GM19099 (cell line): ENCODE data around the gene SFMBT2.

Experiments
- POLR2A ChIP-seq: IDR thresholded peaks from 3 replicates; pipeline ENCODE4 v1.6.1; 2011; ENCODE audit warnings: low read depth; ENCODE audit not compliant: insufficient read length; ENCODE audit errors: extremely low read depth

The SFMBT2 gene

DNA sequence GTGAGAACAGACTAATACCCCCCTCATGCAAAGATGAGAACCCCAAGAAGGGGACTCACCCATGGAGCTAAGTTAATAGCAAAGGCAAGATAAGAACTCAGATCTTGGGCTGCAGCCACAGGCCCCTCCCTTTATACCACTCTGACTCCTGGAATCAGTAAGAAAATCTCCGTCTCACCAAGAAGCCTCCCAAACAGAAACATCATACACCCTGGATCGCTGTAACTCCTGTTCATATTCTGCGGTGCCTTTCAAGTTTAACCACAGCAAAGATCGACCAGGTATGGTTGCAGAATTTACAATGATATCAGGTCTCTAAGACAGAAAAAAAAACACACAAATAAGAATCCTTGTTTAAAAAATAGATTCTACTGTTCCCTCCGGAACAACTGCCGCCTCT, 47.1 kb downstream of the SFMBT2 start:
- no peak for TF ChIP-seq POLR2A

DNA sequence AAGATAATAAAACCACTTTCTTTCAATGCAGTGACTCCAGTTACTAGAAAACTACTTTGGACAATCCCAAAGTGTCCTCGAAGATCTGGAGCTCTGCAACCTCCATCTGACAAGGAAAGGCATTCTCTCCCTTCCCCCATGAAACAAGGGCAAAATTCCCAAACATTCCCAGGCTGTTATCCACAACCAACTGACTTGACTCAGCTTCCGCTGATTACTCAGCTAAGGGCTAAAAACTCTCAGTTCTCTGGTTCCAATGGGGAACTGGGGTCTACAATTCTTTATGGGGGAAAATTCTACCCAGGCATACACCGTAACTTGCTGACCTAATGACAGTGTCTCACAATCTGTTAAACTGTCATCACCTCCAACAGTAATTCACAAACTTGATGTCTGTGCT, 48.4 kb downstream of the SFMBT2 start:
- TF ChIP-seq POLR2A: no peak

DNA sequence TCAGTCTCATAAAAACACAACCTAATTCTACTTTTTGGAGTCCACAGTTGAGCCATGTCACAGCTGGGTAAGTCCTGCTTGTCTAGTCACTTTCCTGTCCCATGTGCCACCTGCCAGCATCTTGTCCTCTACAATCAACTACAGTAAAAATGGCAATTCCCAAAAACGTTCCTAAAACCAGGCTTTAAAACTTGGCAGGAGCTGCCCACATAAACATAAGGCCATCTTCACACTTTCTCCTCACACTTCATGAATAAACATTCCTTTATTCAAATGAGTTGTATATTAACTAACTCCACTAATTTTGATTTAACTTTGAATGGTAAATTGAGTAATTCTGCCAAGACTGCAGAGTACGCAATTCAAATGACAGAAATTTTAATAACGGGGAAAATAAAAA, 49.5 kb downstream of the SFMBT2 start:
- TF ChIP-seq POLR2A: no peak

DNA sequence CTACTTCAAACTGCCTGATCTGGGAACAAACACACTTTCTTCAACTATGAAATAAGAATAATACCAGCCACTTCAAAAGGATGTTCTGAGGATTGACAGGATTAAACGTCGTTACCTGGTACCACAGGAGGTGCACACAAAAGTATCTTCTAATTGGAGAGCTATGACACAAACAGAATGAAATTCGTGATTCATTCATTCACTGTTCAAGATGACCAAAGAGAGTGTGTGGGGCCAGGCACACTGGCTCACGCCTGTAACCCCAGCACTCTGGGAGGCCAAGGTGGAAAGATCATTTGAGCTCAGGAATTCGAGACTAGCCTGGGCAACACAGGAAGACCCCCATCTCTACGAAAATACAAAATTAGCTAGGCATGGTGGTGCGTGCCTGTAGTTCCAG, 50.9 kb downstream of the SFMBT2 start:
- no peak for TF ChIP-seq POLR2A

DNA sequence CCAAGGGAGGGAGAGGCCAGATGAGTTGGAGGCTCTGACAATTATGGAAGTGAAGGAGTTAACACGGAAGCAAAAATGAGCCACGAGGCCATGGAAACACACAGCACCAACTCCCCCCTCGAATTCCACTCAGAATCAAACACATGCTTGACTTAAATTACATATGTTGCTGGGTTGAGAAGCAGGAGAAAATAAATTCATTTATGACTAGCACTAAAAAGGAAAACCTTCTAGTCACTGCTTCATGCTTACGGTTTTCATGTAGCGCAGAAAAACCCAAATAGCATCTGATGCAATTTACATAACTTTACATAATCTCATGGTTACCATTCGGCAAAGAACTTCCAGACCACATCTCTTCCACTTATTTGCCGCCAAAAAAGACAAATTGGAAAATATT, 51.5 kb downstream of the SFMBT2 start:
- TF ChIP-seq POLR2A: no peak

DNA sequence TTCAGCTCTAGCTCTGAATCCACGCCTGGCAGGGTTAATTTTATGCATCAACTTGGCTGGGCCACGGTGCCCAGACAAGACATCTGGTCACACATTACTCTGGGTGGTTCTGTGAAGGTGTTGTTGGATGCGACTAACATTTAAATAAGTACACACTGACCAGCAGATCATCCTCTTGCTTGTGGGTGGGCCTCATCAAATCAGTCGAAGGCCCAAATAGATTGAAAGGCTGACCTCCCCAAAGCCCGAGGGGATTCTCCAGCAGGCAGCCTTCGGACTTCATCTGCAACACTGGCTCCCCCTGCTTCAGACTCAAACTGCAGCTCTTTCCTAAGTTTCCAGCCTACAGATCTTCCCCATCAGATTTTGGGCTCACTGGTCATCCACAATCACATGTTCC, 53.6 kb downstream of the SFMBT2 start:
- no peak for TF ChIP-seq POLR2A

DNA sequence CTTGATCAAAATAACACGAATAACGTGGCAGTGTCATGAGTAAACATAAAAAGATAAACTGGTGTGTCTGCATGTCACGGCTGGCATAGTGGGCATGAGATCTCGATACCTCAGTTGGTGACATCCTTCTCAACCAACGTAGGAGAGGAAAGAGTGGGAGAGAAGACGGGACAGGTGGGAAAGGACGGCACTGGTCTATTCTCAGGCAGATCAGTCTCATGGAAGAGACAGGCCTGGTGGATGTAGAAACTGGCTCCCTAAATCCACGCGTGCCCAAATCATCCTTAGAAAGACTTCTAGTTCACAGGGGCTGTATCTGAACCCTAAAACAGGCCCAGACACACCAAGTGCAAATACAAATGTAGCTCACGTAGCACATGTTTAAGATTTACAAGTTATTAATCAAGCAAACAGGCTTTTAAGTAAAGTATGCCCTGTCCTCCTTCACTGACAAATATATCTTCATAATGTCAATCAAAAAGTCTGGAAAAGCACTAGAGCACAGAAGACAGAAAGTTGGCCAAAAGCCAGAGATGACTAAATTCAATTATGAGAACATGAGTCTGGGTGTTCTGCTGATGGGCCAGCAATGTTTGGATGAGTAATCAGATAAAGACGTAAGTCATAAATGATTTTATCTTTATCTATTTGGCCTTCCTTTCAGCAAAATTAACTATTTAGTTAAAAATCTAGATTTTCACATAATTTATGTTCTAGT, 56.3 kb downstream of the SFMBT2 start:
- no peak for TF ChIP-seq POLR2A

DNA sequence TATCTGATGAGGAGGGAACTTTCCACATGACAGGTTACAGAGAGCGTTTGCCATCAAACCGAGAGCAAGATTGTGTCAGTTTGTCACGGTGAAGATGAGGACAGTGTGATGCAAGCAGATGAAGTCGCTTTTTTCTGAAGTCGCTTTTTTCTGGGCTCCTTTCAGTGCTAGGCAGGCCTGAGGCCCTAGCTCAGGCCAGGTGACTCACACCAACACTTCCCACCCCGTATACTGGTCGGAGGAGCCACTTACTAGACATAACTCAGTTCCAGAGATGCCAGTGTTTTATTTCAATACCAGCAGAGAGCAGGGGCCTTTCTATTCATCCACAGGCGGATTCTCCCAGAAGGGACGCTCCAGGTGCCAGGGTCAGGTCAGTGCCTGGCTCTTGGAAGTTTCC, 58.9 kb downstream of the SFMBT2 start:
- no peak for TF ChIP-seq POLR2A

DNA sequence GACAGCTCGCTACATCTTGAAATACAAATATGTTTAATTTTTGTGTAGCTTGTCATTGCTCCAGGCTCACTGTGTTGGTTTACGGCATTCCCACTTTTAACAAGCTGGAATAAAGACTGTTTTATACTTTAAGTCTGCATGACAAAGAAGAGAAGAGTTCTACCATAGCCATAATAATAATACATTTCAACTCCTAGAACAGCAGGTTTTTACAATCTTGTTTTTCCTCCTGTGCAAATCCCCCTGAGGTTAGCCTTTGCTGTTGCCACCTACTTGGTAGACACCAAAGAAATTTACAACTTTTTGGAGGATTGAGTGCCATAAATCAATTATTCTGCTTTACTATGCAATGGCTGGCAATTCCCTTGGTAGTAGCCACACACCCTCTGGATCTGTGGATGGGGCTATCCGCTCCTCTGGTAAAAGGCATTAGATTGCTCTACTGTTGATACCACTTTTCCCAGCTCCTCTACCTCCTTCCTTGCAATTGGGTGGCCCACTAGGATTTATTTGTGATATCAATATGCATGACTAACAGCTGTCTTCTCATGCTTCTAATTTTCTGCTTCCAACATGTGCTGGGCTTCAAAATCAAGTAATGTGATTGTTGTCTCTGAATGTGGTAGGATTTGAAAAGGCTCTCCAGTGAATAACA, 60.2 kb downstream of the SFMBT2 start:
- TF ChIP-seq POLR2A: no peak

DNA sequence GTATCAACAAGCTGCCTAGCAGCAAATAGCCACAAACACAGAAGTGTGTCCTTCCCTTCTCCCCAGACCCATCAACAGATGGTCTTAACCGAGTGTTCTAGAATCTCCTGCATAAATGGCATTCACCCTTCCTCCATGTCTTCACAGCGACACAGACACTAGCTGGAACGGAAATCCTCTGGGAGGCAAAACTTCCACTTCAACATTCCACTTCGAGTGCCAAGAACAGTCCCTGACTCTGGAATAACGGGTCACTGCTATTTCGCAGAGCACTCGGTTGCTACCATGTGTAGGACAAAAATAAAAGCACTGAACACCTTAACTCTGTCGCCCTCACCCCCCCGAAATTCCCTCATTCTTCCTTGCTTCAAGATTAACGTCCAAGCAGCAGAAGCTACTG, 65.1 kb downstream of the SFMBT2 start:
- no peak for TF ChIP-seq POLR2A

DNA sequence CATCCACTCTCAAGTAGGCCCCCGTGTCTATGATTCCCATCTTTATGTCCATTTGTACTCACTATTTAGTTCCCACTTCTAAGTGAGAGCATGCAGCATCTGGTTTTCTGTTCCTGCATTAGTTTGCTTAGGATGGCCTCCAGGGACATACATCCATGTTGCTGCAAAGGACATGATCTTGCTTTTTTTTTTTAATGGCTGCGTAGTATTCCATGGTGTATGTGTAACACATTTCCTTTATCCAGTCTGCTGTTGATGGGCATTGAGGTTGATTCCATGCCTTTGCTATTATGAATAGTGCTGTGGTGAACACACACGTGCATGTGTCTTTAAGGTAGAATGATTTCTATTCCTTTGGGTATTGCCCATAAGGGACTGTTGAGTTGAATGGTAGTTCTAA, 67.8 kb downstream of the SFMBT2 start:
- TF ChIP-seq POLR2A: no peak

DNA sequence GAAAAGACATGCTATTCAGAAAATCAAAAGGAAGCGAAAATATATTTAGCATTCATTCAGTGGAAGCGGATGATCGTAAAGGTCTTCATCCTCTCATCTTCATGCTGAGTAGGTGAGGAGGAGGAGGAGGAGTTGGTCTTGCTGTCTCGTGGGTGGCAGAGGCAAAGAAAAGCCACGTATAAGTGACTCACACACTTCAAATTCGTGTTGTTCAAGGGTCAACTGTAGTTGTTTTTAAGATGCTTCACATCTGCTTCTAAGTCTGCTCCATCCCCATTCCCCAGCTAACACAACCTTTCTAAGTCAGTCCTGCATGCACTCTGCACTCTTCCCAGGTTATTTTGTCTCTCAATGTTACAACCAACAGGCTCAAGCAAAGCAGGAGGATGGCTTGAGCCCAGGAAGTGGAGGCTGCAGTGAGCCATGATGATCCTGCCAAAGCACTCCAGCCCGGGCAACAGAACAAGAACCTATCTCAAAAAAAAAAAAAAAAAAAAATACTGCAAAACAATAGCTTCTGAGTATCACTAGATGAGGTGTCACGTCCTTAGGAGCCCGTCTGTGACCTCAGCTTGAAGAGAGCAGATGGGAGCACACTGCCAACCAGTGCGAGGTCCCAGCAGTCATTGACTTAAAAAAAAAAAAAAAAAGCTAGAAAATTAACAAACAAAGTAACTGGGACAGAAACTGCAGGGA, 70.5 kb downstream of the SFMBT2 start:
- no peak for TF ChIP-seq POLR2A

DNA sequence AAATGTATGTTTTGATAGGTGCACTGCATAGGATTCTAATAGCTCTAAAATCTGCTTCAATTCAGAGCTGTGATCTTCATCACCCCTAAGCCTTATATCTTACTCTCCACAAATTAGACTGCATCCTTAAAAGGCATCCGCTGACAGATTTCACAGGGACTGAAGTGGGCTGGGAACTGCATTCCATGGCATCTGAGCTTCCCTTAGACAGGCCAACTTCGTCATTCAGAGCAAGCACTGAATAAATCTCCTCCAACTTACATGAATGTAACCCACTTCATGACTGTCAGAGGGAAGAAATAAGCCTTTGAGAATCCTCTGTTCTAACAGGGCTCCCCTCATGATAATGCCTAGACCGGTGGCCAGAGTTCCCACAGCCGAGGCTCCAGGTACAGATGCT, 71.3 kb downstream of the SFMBT2 start:
- no peak for TF ChIP-seq POLR2A

DNA sequence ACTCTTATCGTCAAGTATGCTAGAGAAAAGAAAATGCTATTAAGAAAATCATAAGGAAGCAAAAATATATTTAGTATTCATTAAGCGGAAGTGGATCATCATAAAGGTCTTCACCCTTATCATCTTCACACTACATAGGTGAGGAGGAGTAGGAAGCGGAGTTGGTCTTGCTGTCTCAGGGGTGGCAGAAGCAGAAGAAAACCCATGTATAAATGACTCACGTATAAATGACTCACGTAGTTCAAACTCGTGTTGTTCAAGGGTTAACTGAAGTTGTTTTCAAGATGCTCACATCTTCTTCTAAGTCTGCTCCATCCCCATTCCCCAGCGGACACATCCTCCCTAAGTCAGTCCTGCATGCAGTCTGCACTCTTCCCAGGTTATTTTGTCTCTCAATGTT, 72.4 kb downstream of the SFMBT2 start:
- TF ChIP-seq POLR2A: no peak

DNA sequence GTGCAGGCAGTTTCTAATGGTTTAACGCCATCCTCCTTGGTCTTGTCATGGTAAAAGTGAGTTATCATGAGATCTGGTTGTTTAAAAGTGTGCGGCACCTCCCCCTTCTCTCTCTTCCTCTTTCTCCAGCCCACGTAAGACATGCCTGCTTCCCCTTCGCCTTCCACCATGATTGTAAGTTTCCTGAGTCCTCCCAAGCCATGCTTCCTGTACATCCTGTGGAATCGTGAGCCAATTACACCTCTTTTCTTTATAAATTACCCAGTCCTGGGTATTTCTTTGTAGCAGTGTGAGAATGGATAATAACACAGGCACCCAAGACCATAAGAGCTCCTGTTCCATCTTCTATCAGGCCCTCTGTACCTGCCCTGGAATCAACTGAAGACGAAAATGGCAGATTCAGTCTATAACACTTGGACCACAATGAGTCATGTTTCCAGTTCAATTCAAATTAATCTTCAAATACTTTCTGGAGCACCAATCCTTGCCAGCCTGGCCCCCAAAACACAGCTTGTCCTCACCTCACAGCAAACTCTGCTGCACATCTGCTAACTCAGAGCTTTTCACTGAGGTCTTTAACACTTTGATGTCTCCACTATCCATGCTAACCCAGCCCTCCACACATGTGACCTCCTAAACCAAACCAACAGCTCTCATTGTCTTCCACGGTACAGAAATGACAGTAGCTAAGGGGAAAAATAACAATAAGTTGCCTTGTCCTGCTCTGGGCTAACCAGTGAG, 73.2 kb downstream of the SFMBT2 start:
- TF ChIP-seq POLR2A: no peak
